ENCODE results near the gene PTPRQ. TPM values are rescaled to one million over a fixed set of nuclear protein-coding genes. Genes with fewer than 3 reads are reported as not detected.

The PTPRQ gene
- total and polyA plus RNA-seq, 11 donors: 0.05 to 4.2 (median 0.20) TPM; not detected in 2

- no peak for ATAC-seq
- no peaks in the 10 kb centered on the region for H3K4me1 ChIP-seq
- no peaks in the 10 kb centered on the region for H3K27me3 ChIP-seq
- 37 to 65% (median 52%) methylated on average over 10 to 11 of the region's 11 CpGs for WGBS, 4 donors
- TF ChIP-seq CTCF (IDR thresholded peaks at IDR 0.05) (no peak), POLR2A (IDR thresholded peaks at IDR 0.05) (no peak)
- DNase-seq: no peak
- H3K9me3 ChIP-seq: peaks cover 0 to 9% (median 0%) of the 10 kb centered on the region in 12 donors
- intact Hi-C loops (cut with DNase I): no loop called here
- H3K27ac ChIP-seq: no peak overlapping the region
- peak overlapping the region in 1 of 12 donors; percentile 25 for H3K4me3 ChIP-seq
- H3K36me3 ChIP-seq: no peaks in the 10 kb centered on the region
These were observed 68.7 kb downstream of the PTPRQ start for GRCh38 chr12:80512781-80513180.

GRCh38 chr12:80513211-80513610 is 69.2 kb downstream of the PTPRQ start:
- no peaks in the 10 kb centered on the region for H3K36me3 ChIP-seq
- H3K4me1 ChIP-seq: no peaks in the 10 kb centered on the region
- peak in 2 of 5 donors; percentile 21 to 28 for DNase-seq
- H3K4me3 ChIP-seq: peak overlapping the region in 2 of 12 donors; percentile 12 to 25
- ATAC-seq: no peak
- H3K27ac ChIP-seq: no peak overlapping the region
- H3K9me3 ChIP-seq: peaks cover 0 to 10% (median 0%) of the 10 kb centered on the region in 12 donors
- WGBS, 4 donors: 31 to 63% (median 53%) methylated on average over 18 of the region's 18 CpGs
- no peaks in the 10 kb centered on the region for H3K27me3 ChIP-seq
- intact Hi-C loops (cut with DNase I): no loop called here
- TF ChIP-seq CTCF (IDR thresholded peaks at IDR 0.05) (no peak), POLR2A (IDR thresholded peaks at IDR 0.05) (no peak)

GRCh38 chr12:80517655-80518054 is 73.6 kb downstream of the PTPRQ start:
- DNase-seq: no peak
- TF ChIP-seq CTCF (IDR thresholded peaks at IDR 0.05): no peak
- TF ChIP-seq POLR2A (IDR thresholded peaks at IDR 0.05): no peak
- Histone ChIP-seq H3K4me1 (no peaks in the 10 kb centered on the region), H3K4me3 (no peak overlapping the region), H3K27me3 (no peaks in the 10 kb centered on the region), H3K27ac (no peak overlapping the region), H3K9me3 (peaks cover 0 to 16% (median 0%) of the 10 kb centered on the region in 12 donors), H3K36me3 (no peaks in the 10 kb centered on the region)
- intact Hi-C loops (cut with DNase I): no loop called here
- WGBS, 4 donors: 93 to 95% (median 94%) methylated on average over 2 of the region's 2 CpGs
- no peak for ATAC-seq

GRCh38 chr12:80531646-80532045 is 87.6 kb downstream of the PTPRQ start:
- TF ChIP-seq CTCF (IDR thresholded peaks at IDR 0.05): no peak
- H3K9me3 ChIP-seq: no peaks in the 10 kb centered on the region
- no peaks in the 10 kb centered on the region for H3K4me1 ChIP-seq
- ATAC-seq (no peak), DNase-seq (no peak)
- no peak overlapping the region for H3K4me3 ChIP-seq
- H3K36me3 ChIP-seq: no peaks in the 10 kb centered on the region
- H3K27ac ChIP-seq: no peak overlapping the region
- no peaks in the 10 kb centered on the region for H3K27me3 ChIP-seq
- intact Hi-C loops (cut with DNase I): no loop called here
